ENCODE results near the gene OASL. TPM values are rescaled to one million over a fixed set of nuclear protein-coding genes. Genes with fewer than 3 reads are reported as not detected.

OASL gene
- total RNA-seq, 4 donors from 2014 or later: 2.4 to 9.7 (median 6.6) TPM

GRCh38 chr12:121026274-121027045 is 12.6 kb downstream of the OASL start:
- Histone ChIP-seq H3K27me3 (no peaks in the 10 kb centered on the region), H3K27ac (peak overlapping the region in 1 of 4 donors; percentile 13), H3K4me3 (no peak overlapping the region), H3K4me1 (no peaks in the 10 kb centered on the region), H3K9me3 (no peaks in the 10 kb centered on the region), H3K36me3 (no peaks in the 10 kb centered on the region)
- intact Hi-C loops (cut with DNase I): no loop called here
- TF ChIP-seq, protein P1, sequence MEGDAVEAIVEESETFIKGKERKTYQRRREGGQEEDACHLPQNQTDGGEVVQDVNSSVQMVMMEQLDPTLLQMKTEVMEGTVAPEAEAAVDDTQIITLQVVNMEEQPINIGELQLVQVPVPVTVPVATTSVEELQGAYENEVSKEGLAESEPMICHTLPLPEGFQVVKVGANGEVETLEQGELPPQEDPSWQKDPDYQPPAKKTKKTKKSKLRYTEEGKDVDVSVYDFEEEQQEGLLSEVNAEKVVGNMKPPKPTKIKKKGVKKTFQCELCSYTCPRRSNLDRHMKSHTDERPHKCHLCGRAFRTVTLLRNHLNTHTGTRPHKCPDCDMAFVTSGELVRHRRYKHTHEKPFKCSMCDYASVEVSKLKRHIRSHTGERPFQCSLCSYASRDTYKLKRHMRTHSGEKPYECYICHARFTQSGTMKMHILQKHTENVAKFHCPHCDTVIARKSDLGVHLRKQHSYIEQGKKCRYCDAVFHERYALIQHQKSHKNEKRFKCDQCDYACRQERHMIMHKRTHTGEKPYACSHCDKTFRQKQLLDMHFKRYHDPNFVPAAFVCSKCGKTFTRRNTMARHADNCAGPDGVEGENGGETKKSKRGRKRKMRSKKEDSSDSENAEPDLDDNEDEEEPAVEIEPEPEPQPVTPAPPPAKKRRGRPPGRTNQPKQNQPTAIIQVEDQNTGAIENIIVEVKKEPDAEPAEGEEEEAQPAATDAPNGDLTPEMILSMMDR (IDR thresholded peaks at IDR 0.05): peak in 1 of 6 experiments; percentile 23
- no peak for TF ChIP-seq POLR2A (IDR thresholded peaks at IDR 0.05)
- WGBS, 2 donors: 78 to 88% methylated on average over 10 of the region's 10 CpGs
- DNase-seq: no peak

DNA sequence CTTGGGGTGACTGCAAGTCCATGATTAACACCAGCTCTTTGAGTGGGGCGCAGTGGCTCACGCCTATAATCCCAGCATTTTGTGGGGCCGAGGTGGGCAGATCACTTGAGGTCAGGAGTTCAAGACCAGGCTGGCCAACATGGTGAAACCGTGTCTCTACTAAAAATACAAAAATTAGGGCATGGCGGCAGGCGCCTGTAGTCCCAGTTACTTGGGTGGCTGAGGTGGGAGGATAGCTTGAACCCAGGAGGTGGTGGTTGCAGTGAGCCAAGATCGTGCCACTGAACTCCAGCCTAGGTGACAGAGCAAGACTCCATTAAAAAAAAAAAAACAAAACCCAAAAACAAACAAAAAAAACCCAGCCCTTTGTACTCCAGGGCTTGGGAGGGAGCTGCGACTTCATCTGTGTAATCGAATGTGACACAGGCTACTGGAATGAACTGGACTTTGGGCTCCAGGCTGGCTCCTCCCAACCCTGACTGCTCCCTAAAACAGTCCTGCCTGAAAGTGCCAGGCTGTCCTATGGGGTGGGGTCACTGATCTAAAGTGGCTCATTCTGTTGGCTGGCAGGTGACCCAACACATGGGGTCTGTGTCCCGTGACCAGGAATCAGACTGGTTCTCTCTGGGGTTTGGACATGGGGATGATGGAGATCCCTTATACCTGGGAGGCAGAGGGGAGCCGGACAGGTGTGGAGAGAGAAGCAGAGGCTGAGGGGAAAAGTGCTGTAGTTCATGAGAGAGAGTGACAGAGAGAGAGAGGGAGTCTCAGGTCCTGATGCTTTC is 13.4 kb downstream of the OASL start:
- no peaks in the 10 kb centered on the region for H3K27me3 ChIP-seq
- TF ChIP-seq, protein P1 (IDR thresholded peaks at IDR 0.05): no peak
- no peak for TF ChIP-seq POLR2A (IDR thresholded peaks at IDR 0.05)
- WGBS, 2 donors: 83 to 88% methylated on average over 8 to 11 of the region's 11 CpGs
- no peaks in the 10 kb centered on the region for H3K36me3 ChIP-seq
- intact Hi-C loops (cut with DNase I): no loop called here
- DNase-seq: no peak
- H3K9me3 ChIP-seq: no peaks in the 10 kb centered on the region
- H3K4me1 ChIP-seq: no peaks in the 10 kb centered on the region
- H3K27ac ChIP-seq: peak overlapping the region in 1 of 4 donors; percentile 13
- H3K4me3 ChIP-seq: no peak overlapping the region

- H3K27me3 ChIP-seq: no peaks in the 10 kb centered on the region
- H3K36me3 ChIP-seq: no peaks in the 10 kb centered on the region
- no peaks in the 10 kb centered on the region for H3K4me1 ChIP-seq
- intact Hi-C loops (cut with DNase I): no loop called here
- no peak overlapping the region for H3K27ac ChIP-seq
- TF ChIP-seq, protein P1 (IDR thresholded peaks at IDR 0.05): no peak
- TF ChIP-seq POLR2A (IDR thresholded peaks at IDR 0.05): no peak
- DNase-seq: no peak
- 68 to 75% methylated on average over 4 of the region's 8 CpGs for WGBS, 2 donors
- no peak overlapping the region for H3K4me3 ChIP-seq
- no peaks in the 10 kb centered on the region for H3K9me3 ChIP-seq
Observed at GRCh38 chr12:121023799-121024198, 15.2 kb downstream of the OASL start.

- whole genome bisulfite sequencing, 2 donors: 60 to 62% methylated on average over 2 of the region's 2 CpGs
- TF ChIP-seq, protein P1 (IDR thresholded peaks at IDR 0.05): no peak
- TF ChIP-seq POLR2A (IDR thresholded peaks at IDR 0.05): no peak
Observed at GRCh38 chr12:121022713-121023112, 16.3 kb downstream of the OASL start.

DNA sequence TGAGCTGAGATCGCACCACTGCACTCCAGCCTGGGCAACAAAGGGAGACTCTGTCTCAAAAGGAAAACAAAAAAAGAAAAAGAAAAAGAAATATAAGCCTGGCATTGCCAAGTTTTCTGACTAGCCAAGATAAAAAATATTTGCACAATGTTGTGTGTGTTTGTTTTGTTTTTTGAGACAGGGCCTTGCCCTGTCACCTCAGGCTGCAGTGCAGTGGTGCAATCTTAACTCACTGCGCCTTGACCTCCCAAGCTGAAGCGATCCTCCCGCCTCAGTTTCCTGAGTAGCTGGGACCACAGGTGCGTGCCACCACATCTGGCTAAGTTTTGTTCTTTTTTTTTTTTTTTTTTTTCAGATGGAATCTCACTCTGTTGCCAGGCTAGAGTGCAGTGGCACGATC is 17.3 kb downstream of the OASL start:
- Histone ChIP-seq H3K4me3 (no peak overlapping the region), H3K36me3 (no peaks in the 10 kb centered on the region), H3K27me3 (no peaks in the 10 kb centered on the region), H3K27ac (no peak overlapping the region), H3K9me3 (no peaks in the 10 kb centered on the region), H3K4me1 (no peaks in the 10 kb centered on the region)
- WGBS, 2 donors: 83 to 85% methylated on average over 6 of the region's 6 CpGs
- DNase-seq: no peak
- TF ChIP-seq, protein P1 (IDR thresholded peaks at IDR 0.05): no peak
- TF ChIP-seq POLR2A (IDR thresholded peaks at IDR 0.05): no peak
- intact Hi-C loops (cut with DNase I): no loop called here

More at GRCh38 chr12:121022713-121023112, 16.3 kb downstream of the OASL start:
- no peak overlapping the region for H3K4me3 ChIP-seq
- DNase-seq: no peak
- no peak overlapping the region for H3K27ac ChIP-seq
- no peaks in the 10 kb centered on the region for H3K9me3 ChIP-seq
- H3K27me3 ChIP-seq: no peaks in the 10 kb centered on the region
- no peaks in the 10 kb centered on the region for H3K36me3 ChIP-seq
- H3K4me1 ChIP-seq: no peaks in the 10 kb centered on the region
- intact Hi-C loops (cut with DNase I): no loop called here
